ENCODE measurements around the gene KPNB1.
A peak's percentile ranks its signal among the peaks of the same experiment; 100 is the strongest.

The KPNB1 gene

DNA sequence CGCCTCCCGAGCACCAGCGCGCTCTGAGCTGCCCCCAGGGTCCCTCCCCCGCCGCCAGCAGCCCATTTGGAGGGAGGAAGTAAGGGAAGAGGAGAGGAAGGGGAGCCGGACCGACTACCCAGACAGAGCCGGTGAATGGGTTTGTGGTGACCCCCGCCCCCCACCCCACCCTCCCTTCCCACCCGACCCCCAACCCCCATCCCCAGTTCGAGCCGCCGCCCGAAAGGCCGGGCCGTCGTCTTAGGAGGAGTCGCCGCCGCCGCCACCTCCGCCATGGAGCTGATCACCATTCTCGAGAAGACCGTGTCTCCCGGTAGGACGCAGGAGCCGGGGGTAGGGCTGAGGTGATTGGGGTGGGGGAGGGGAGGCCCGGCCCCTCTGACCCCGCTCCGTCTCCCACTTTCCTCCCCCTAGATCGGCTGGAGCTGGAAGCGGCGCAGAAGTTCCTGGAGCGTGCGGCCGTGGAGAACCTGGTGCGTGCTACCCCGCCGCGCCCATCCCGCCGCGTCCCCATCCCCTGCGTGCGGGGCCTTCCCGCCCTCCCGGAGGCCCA is 329 bp downstream of the KPNB1 start:
- peak overlapping the region; percentile 85 for H3K9ac ChIP-seq (ENCODE audit: low read length)
- H2AFZ ChIP-seq (ENCODE audit: low read depth, low read length, severe bottlenecking): no peak overlapping the region
- H3K4me3 ChIP-seq (ENCODE audit: insufficient read depth, low read length, poor library complexity, severe bottlenecking): peak overlapping the region; percentile 75
- no peaks in the 10 kb centered on the region for H3K9me2 ChIP-seq (replicated peaks; ENCODE audit: insufficient read depth, low read length)
- H3F3A ChIP-seq (ENCODE audit: insufficient read depth): peaks cover 11% of the 10 kb centered on the region; the same call in 1 of the 2 replicates
- TF ChIP-seq, protein P1, sequence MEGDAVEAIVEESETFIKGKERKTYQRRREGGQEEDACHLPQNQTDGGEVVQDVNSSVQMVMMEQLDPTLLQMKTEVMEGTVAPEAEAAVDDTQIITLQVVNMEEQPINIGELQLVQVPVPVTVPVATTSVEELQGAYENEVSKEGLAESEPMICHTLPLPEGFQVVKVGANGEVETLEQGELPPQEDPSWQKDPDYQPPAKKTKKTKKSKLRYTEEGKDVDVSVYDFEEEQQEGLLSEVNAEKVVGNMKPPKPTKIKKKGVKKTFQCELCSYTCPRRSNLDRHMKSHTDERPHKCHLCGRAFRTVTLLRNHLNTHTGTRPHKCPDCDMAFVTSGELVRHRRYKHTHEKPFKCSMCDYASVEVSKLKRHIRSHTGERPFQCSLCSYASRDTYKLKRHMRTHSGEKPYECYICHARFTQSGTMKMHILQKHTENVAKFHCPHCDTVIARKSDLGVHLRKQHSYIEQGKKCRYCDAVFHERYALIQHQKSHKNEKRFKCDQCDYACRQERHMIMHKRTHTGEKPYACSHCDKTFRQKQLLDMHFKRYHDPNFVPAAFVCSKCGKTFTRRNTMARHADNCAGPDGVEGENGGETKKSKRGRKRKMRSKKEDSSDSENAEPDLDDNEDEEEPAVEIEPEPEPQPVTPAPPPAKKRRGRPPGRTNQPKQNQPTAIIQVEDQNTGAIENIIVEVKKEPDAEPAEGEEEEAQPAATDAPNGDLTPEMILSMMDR (IDR thresholded peaks at IDR 0.05; ENCODE audit: insufficient read depth, low read length, poor library complexity, severe bottlenecking): no peak
- TF ChIP-seq EZH2phosphoT487 (conservative IDR thresholded peaks at IDR 0.05; ENCODE audit: low read length): no peak
- H3K27me3 ChIP-seq (ENCODE audit: low read length): no peaks in the 10 kb centered on the region
- H3K79me2 ChIP-seq (ENCODE audit: insufficient read depth, low read length): peaks cover 52% of the 10 kb centered on the region
- H3K4me2 ChIP-seq (ENCODE audit: low read depth, low read length, poor library complexity, severe bottlenecking): peak overlapping the region; percentile 49
- H3K27ac ChIP-seq (ENCODE audit: low read depth, low read length): peak overlapping the region; percentile 81
- peaks cover 21% of the 10 kb centered on the region for H4K20me1 ChIP-seq (ENCODE audit: low read depth, low read length)
- H3K9me3 ChIP-seq (ENCODE audit: insufficient read depth, low read length): no peaks in the 10 kb centered on the region
- H3K36me3 ChIP-seq (ENCODE audit: low read length): peaks cover 35% of the 10 kb centered on the region

DNA sequence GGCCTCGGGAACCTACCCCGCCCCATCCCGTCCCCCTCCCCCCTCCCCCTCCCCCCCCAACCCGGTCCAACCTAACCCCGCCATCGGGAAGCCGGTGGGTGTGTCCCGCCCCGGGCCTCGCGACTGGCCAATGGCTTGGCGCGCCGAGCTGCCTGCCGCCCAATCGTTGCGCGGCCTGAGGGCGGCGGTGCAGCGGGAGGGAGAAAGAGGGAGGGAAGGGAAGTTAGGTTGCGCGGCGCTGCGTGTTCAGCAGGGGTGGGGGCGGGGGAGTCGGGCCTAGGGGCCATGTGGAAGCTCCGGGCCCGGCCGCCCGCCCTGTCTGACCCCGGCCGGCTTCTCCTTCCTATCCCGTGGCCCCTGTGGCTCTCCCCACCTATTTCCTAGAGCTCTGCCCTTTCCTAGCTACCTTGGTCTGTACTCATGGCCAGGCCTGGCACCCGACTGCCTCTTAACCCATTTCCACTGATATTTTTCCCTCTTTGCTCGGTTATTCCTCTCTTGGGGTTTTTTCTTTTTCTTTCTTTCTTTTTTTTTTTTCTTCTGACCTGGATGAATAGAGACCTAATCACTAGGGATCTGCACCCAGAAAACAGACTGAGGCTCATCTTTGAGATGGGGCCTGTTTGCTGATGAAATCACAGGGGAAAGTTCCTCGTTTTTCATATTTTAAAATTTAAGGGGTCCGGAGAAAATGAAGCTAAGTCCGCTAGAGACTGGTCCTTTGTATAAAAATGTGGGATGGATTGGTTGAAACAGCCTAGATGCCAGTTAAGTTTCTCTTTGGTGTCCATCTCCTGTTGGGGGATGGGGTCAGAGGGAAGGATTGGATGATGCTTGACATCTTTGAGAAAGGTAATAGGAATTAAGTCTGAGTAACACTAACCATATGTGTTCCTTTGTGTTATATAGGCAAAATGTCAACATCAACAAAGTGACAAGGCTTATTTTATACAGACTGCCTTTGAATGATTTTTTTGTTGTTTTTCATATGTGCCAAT is 1.1 kb downstream of the KPNB1 start:
- H3K27me3 ChIP-seq (ENCODE audit: low read length): no peaks in the 10 kb centered on the region
- peak overlapping the region; percentile 85 for H3K9ac ChIP-seq (ENCODE audit: low read length)
- H3K9me3 ChIP-seq (ENCODE audit: insufficient read depth, low read length): no peaks in the 10 kb centered on the region
- no peak overlapping the region for H2AFZ ChIP-seq (ENCODE audit: low read depth, low read length, severe bottlenecking)
- H3K36me3 ChIP-seq (ENCODE audit: low read length): peaks cover 43% of the 10 kb centered on the region
- peak overlapping the region; percentile 91 for H3K4me3 ChIP-seq (ENCODE audit: insufficient read depth, low read length, poor library complexity, severe bottlenecking)
- H3K27ac ChIP-seq (ENCODE audit: low read depth, low read length): peak overlapping the region; percentile 81
- no peak for TF ChIP-seq EZH2phosphoT487 (conservative IDR thresholded peaks at IDR 0.05; ENCODE audit: low read length)
- TF ChIP-seq, protein P1 (IDR thresholded peaks at IDR 0.05; ENCODE audit: insufficient read depth, low read length, poor library complexity, severe bottlenecking): no peak
- H3K9me2 ChIP-seq (replicated peaks; ENCODE audit: insufficient read depth, low read length): no peaks in the 10 kb centered on the region
- peaks cover 27% of the 10 kb centered on the region for H4K20me1 ChIP-seq (ENCODE audit: low read depth, low read length)
- H3K79me2 ChIP-seq (ENCODE audit: insufficient read depth, low read length): peaks cover 60% of the 10 kb centered on the region
- H3K4me2 ChIP-seq (ENCODE audit: low read depth, low read length, poor library complexity, severe bottlenecking): peak overlapping the region; percentile 98
- H3F3A ChIP-seq (ENCODE audit: insufficient read depth): peaks cover 11% of the 10 kb centered on the region; the same call in 1 of the 2 replicates

DNA sequence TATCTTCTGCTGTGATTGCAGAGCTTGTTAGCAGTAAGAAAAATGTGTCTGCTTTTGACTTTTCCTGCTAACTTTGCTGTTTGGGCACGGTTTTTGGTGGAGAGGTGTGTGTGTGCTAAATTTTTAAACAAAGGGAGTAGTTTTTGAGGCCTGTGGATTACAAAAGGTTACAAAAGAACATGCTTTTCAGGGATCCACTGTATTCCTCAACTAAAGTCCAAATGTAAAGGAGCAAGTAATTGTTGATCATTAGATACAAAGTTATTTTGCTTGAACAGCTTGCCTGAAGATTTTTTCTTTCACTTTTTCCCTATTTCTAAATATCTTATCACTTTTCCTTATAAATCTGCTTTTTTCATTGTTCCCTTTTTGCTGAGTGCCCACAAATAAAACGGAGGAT is 2.0 kb downstream of the KPNB1 start:
- peaks cover 29% of the 10 kb centered on the region for H4K20me1 ChIP-seq (ENCODE audit: low read depth, low read length)

More for the DNA sequence above, 2.0 kb downstream of the KPNB1 start:
- Histone ChIP-seq H3K4me3 (ENCODE audit: insufficient read depth, low read length, poor library complexity, severe bottlenecking) (peak overlapping the region; percentile 91), H3K27me3 (ENCODE audit: low read length) (no peaks in the 10 kb centered on the region), H3K9me2 (replicated peaks; ENCODE audit: insufficient read depth, low read length) (no peaks in the 10 kb centered on the region), H3K36me3 (ENCODE audit: low read length) (peaks cover 47% of the 10 kb centered on the region), H3K27ac (ENCODE audit: low read depth, low read length) (peak overlapping the region; percentile 77; the same call in 1 of the 2 replicates), H3F3A (ENCODE audit: insufficient read depth) (peaks cover 11% of the 10 kb centered on the region; the same call in 1 of the 2 replicates), H3K79me2 (ENCODE audit: insufficient read depth, low read length) (peaks cover 69% of the 10 kb centered on the region), H3K4me2 (ENCODE audit: low read depth, low read length, poor library complexity, severe bottlenecking) (peak overlapping the region; percentile 98), H2AFZ (ENCODE audit: low read depth, low read length, severe bottlenecking) (no peak overlapping the region), H3K9ac (ENCODE audit: low read length) (peak overlapping the region; percentile 85), H3K9me3 (ENCODE audit: insufficient read depth, low read length) (no peaks in the 10 kb centered on the region)
- TF ChIP-seq, protein P1 (IDR thresholded peaks at IDR 0.05; ENCODE audit: insufficient read depth, low read length, poor library complexity, severe bottlenecking): no peak
- no peak for TF ChIP-seq EZH2phosphoT487 (conservative IDR thresholded peaks at IDR 0.05; ENCODE audit: low read length)

Measured in SU-DHL-6 (cell line).